Activated CD4-positive, alpha-beta T cell treated with anti-CD3 and anti-CD28 coated beads, Interleukin-2, amount 50 U/mL, for 16 hours (primary cell): ENCODE results near the gene MGAT4A.

Source experiments
- DNase-seq: peaks from one replicate; pipeline ENCODE4 v3.0.0-alpha.2; 2020

The MGAT4A gene

GRCh38 chr2:98731041-98731893 lies at the start of gene MGAT4A:
Gene MGAT4A, minus strand, starts transcription at chr2:98731132. Its CDS starts 4,800 bp downstream, at chr2:98726332.
- peak; percentile 77 for DNase-seq

DNA sequence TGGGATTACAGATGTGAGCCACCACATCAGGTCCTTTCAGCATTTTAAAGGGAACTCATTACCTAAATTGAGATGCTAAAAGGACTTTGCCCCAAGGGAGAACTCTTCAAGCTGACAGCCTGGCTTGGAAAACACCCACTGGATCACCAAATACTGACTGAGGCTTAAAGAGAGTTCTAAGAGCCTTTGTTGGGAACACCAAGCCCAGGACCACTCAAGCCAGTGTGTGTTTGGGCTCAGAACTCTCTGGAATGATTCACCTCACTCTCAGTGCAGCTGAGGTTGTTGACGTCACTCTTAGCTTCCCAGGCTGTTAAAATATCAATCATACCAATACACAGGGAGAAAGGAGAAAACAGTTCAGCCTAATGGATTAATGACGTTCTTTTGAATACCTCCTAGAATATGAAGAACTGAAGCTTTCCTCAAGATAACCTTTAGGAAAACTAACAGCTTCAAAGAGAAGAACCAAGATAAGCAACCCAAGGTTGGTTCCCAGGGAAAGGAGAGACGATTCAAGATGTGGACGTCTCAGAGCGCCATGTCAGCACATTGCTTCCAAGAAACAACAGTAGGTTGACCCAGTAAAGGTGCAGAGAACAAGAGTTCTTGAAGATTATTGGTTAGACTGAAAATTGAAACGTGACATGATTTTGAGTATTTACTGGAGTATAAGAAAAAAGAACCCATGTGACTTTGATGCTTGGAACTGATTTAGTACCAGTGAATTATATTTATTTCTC lies 48.0 kb upstream of the MGAT4A start:
- DNase-seq, result no peak

DNA sequence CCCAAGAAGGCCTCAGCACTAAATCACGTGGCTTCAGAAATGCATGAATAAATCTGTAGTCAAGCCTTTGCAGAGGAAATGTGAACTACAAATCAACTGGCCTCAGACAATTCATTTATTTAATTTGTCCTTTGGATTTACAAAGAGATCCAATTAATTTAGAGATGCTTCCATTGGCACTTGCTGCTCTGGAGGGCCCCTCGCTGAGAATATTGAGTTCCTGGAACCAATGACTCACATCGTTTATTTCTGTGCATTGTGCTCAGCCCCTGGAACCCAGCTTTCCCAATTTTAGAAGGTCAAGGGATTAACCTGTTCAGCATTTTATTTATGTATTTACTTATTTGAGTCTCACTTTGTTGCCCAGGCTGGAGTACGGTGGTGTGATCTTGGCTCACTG lies 47.2 kb upstream of the MGAT4A start:
- no peak for DNase-seq

GRCh38 chr2:98777710-98778109 lies 46.8 kb upstream of the MGAT4A start:
- no peak for DNase-seq

GRCh38 chr2:98777076-98777475 lies 46.1 kb upstream of the MGAT4A start:
- no peak for DNase-seq

DNA sequence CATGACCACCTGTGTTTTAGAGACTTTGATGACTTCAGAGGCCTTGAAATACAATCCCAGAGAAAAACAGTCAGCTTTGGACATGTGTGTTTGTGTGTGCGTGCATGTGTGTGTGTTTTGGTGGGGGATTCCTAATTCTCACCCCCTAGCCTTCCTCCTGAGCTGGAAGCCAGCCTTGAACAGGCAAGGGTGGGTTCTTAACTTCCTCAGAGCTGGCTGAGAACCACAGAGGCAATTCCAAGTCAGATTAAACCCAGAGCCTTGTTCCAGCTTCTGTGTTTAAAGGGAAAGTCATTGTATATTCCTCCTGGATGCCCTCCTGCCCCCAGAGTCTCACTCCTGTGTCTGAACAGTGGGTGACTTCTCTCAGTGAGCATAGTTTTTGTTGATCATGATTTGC lies 45.2 kb upstream of the MGAT4A start:
- no peak for DNase-seq

- no peak for DNase-seq
Observed at GRCh38 chr2:98775146-98775986, 44.4 kb upstream of the MGAT4A start.

DNA sequence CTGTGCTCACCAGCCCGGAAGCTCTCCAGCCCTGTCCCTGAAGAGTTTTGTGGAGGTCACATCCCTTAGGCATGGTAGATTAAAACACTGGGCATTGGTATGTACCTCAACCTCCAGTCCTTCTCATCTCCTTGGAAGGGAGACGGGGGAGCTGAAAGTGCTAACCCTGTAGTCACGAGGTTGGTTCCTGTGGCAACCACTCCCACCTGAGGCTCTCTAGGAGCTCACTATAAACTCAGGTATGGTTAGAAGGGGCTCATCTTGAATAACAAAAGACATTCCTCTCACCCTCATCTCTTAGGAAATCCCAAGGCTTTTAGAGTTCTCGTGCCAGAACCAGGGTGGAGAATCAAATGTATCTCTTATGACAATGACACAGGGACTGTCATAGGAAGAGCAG lies 43.0 kb upstream of the MGAT4A start:
- DNase-seq, result no peak

DNA sequence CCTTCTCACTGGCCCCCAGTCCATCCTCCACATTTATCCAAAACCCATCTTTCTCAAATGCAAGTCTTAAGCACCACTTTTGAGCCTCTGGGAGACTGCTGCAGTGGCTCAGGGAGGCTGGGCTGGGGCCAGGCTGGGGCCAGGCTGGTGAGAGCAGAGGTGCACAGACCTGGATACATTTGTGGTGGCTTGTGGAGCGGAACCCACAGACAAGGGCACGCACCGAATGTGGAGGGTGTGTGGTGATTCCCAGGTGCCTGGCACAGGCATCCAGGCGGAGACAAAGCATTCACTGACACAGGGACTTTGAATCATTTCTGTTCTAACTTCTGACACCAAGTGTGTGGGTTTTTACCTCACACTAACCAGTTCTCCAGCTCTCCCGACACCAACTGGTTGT lies 42.2 kb upstream of the MGAT4A start:
- DNase-seq, result no peak

DNA sequence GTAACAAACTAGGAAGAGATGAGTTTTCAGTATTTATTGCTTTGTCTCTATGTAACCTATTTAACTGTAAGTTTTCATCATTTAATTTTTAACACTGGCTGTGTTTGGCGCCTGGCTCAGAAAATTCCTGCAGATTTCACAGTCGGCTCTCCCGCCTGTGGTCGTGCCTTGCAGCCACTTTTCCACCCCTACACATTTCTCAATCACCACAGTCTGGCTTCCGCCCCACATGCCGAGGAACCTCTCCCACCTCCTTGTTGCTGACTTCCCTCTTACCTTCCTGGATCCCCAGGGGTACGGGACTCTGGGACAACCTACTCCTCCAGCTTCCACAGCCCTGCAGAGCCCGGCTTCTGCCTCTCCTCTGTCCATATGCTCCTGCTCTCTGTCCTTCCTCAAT lies 41.6 kb upstream of the MGAT4A start:
- DNase-seq, result no peak

GRCh38 chr2:98771721-98772524 lies 41.0 kb upstream of the MGAT4A start:
- peak; percentile 78 for DNase-seq

DNA sequence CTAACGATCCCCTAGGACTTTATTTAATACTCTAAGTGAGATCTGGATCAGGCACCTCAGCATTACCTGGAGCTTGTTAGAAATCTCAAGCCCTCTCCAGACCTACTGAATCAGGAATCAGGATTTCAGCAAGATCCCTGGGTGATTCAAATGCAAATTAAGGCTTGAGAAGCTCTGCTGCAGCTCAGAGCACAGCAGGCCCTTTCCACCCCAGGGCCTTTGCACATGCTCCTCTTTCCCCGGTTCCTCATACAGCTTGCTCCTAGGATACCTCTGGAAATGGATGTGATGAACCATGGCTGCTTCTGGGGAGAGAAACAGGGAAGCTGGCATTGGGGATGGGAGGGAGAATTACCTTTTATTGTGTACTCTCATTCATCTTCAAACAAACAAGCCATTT lies 40.3 kb upstream of the MGAT4A start:
- DNase-seq, result peak; percentile 16

GRCh38 chr2:98769784-98770183 lies 38.9 kb upstream of the MGAT4A start:
- peak; percentile 18 for DNase-seq

DNA sequence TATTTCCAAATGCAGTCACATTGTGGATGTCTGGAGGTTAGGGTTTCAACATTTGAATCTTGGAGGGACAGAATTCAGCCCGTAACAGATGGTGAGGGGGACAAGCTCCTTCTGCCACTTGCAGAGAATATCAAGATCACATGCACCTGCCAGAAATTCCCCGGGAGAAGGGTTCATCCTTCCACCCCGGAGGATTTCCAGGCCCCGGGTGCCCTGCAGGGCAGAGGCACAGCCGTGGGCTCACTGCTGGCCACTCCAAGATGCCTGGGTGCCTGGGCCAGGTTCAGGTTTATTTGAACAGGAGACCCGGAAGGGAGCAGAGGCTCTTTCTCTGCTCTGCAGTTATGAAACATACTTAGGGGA lies 38.2 kb upstream of the MGAT4A start:
- DNase-seq, result no peak

GRCh38 chr2:98768384-98769113 lies 37.6 kb upstream of the MGAT4A start:
- DNase-seq, result peak; percentile 29

GRCh38 chr2:98764499-98764898 lies 33.6 kb upstream of the MGAT4A start:
- no peak for DNase-seq

DNA sequence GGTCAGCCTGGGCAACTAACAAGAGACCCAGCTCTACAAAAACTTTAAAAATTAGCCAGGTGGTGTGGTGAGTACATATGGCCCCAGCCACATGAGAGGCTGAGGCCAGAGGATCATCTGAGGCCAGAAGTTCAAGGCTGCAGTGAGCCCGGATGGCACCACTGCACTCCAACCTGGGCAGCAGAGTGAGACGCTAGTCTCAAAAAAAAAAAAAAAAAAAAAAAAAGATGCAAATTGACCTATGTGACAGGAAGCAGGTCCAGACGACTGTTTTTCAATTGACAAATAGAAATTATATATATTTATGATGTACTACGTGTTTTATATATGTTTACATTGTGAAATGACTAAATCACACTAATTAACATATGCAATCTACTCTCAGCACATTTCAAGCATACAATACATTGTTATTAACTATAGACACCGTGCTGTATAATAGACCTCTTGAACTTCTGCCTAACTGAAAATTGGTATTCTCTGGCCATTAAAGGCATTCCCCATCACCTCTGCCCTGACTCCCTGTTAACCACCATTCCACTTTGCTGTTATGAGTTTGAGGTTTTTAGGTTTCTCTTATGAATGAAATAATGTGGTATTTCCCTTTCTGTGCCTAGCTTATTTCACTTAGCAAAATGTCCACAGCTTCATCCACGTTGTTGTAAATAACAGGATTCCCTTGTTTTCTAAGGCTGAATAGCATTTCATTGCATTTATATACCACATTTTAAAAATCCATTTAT lies 32.4 kb upstream of the MGAT4A start:
- no peak for DNase-seq

DNA sequence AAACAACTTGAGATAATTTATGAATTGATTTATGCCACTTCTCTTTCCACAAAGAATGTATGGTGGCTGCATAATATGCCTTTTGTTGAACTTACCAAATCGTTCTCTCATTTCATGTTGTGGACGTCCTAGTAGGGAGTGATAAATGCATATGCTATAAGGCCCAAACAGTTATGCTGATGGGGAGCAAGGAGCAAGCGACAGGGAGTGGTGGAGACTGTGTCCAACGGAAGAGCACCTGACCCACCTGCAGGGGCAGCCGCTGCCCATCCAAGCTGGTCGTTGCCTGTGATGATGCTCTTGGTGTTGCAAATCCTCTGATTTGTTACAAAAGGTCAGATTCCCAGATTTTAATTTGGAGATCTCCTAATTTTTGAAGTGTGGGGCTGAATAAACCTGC lies 31.0 kb upstream of the MGAT4A start:
- DNase-seq, result no peak

DNA sequence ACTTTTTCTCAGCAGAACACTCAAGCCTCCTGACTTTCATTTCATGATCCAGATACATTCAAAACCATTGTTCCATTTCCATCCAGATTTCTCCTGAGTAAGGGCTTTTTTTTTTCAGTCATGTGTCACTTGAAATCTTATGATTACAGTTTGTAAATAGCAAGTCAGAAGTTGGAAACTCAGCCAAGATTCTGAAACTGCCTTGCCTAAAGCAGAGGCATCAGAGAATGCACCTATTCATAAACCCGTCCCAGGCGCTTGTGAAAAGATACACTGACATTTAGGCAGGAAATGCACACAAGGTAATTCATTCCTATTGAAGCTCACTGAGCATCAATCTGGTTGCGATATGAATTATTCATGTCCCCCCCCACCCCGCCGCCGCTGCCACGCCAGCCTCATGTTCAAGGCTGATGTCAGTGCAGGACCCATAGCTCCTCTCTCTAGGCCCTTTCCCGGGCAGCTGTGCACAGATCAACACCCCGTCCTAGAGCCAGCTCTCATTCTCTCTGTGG lies 30.4 kb upstream of the MGAT4A start:
- DNase-seq, result peak; percentile 65

GRCh38 chr2:98759827-98760625 lies 29.1 kb upstream of the MGAT4A start:
- no peak for DNase-seq
